Neural cell (in vitro differentiated cells): ENCODE results near the gene KCNAB1. TPM values are rescaled to one million over a fixed set of nuclear protein-coding genes. Genes with fewer than 3 reads are reported as not detected.

Experiments used
- H2AFZ ChIP-seq: fragments of 200-600, 300-800 bp; sonication (generic), shearing (Covaris generic); 2 replicates; pipeline ENCODE4 v1.6.0; 2014; ENCODE audit warnings: low read depth, mild to moderate bottlenecking, antibody characterized with exemption, low read length, moderate library complexity
- H3F3A ChIP-seq: fragments of 200-600 bp; shearing (Covaris generic); 2 replicates; pipeline ENCODE4 v1.6.1; 2016; ENCODE audit warnings: mild to moderate bottlenecking, moderate library complexity, mixed read lengths, antibody characterized with exemption, low read length; ENCODE audit not compliant: insufficient read depth, poor library complexity, severe bottlenecking
- H3K27ac ChIP-seq: fragments of 200-600, 300-800 bp; sonication (generic), shearing (Covaris generic); 2 replicates; pipeline ENCODE4 v1.5.1; 2014; ENCODE audit warnings: mild to moderate bottlenecking, low read length, moderate library complexity
- H3K27me3 ChIP-seq: fragments of 300-800, 200-600 bp; sonication (generic), shearing (Covaris generic); 2 replicates; pipeline ENCODE4 v1.6.0; 2014; ENCODE audit warnings: mild to moderate bottlenecking, low read depth, low read length, moderate library complexity; ENCODE audit not compliant: insufficient read depth
- H3K36me3 ChIP-seq: fragments of 300-800, 200-600 bp; sonication (generic), shearing (Covaris generic); 2 replicates; pipeline ENCODE4 v1.5.1; 2014; ENCODE audit warnings: mild to moderate bottlenecking, antibody characterized with exemption, low read length, moderate library complexity; ENCODE audit not compliant: insufficient read depth
- H3K4me2 ChIP-seq: fragments of 300-800, 200-600 bp; sonication (generic), shearing (Covaris generic); 2 replicates; pipeline ENCODE4 v1.6.0; 2014; ENCODE audit warnings: mild to moderate bottlenecking, low read length
- H3K4me3 ChIP-seq: fragments of 300-800, 200-600 bp; sonication (generic), shearing (Covaris generic); 2 replicates; pipeline ENCODE4 v1.5.1; 2014; ENCODE audit warnings: mild to moderate bottlenecking, low read length, moderate library complexity
- H3K79me2 ChIP-seq: fragments of 200-600 bp; shearing (Covaris generic); replicated peaks from 2 replicates; pipeline ENCODE4 v1.6.0; 2014; ENCODE audit warnings: mild to moderate bottlenecking, low read length, moderate library complexity; ENCODE audit not compliant: insufficient read depth
- H3K9ac ChIP-seq: fragments of 300-800, 200-600 bp; sonication (generic), shearing (Covaris generic); 2 replicates; pipeline ENCODE4 v1.6.1; 2016; ENCODE audit warnings: mild to moderate bottlenecking, low read length, mixed read lengths
- H3K9me2 ChIP-seq: fragments of 200-600 bp; shearing (Covaris generic); 2 replicates; pipeline ENCODE4 v1.6.1; 2016; ENCODE audit warnings: mild to moderate bottlenecking, low read length, mixed read lengths; ENCODE audit not compliant: insufficient read depth
- H3K9me3 ChIP-seq: fragments of 200-600, 300-800 bp; sonication (generic), shearing (Covaris generic); 2 replicates; pipeline ENCODE4 v1.6.1; 2016; ENCODE audit warnings: mild to moderate bottlenecking, mixed run types, low read length, moderate library complexity, mixed read lengths
- H4K20me1 ChIP-seq: fragments of 200-600 bp; shearing (Covaris generic); 2 replicates; pipeline ENCODE4 v1.6.1; 2016; ENCODE audit warnings: mild to moderate bottlenecking, mixed run types; ENCODE audit not compliant: insufficient read depth
- CTCF ChIP-seq: fragments of 450-650 bp; IDR thresholded peaks from 2 replicates; pipeline ENCODE4 v1.5.1; 2014; ENCODE audit warnings: antibody characterized with exemption, mild to moderate bottlenecking, moderate library complexity; ENCODE audit not compliant: poor library complexity, severe bottlenecking
- EP300 ChIP-seq: fragments of 450-650 bp; conservative IDR thresholded peaks from 2 replicates; pipeline ENCODE4 v1.6.1; 2014; ENCODE audit warnings: antibody characterized with exemption, mild to moderate bottlenecking, moderate library complexity; ENCODE audit not compliant: poor library complexity, severe bottlenecking
- EZH2 ChIP-seq: fragments of 200-600, 300-800 bp; shearing (Covaris generic), sonication (generic); IDR thresholded peaks from 2 replicates; pipeline ENCODE4 v1.6.1; 2014; ENCODE audit warnings: antibody characterized with exemption, low read length, borderline replicate concordance, mild to moderate bottlenecking; ENCODE audit not compliant: insufficient read depth, poor library complexity, severe bottlenecking
- MXI1 ChIP-seq: fragments of 450-650 bp; conservative IDR thresholded peaks from 2 replicates; pipeline ENCODE4 v1.6.1; 2014; ENCODE audit warnings: antibody characterized with exemption, mild to moderate bottlenecking; ENCODE audit not compliant: poor library complexity, severe bottlenecking
- POLR2AphosphoS5 ChIP-seq: IDR thresholded peaks from 2 replicates; pipeline ENCODE4 v1.6.1; 2012
- RAD21 ChIP-seq: fragments of 450-650 bp; conservative IDR thresholded peaks from 2 replicates; pipeline ENCODE4 v1.6.1; 2014; ENCODE audit warnings: antibody characterized with exemption, mild to moderate bottlenecking, moderate library complexity
- SMC3 ChIP-seq: fragments of 450-650 bp; conservative IDR thresholded peaks from 2 replicates; pipeline ENCODE4 v1.6.1; 2014; ENCODE audit warnings: antibody characterized with exemption, mild to moderate bottlenecking, moderate library complexity; ENCODE audit not compliant: poor library complexity
- TAF1 ChIP-seq: IDR thresholded peaks from 2 replicates; pipeline ENCODE4 v1.6.1; 2012; ENCODE audit warnings: low read depth
- polyA plus RNA-seq: library from polyadenylated mRNA; depleted of rRNA; stranded (reverse); fragments of >200 nt; gene quantifications from 2 replicates; pipeline ENCODE4 v1.2.3, GENCODE V29; 2014
- TF ChIP-seq, protein P1 (sequence below): IDR thresholded peaks from 2 replicates; pipeline ENCODE4 v1.6.1; 2012; ENCODE audit warnings: borderline replicate concordance

The KCNAB1 gene
- polyA plus RNA-seq, 1 donor from 2014 or later, result 14.9 TPM

DNA sequence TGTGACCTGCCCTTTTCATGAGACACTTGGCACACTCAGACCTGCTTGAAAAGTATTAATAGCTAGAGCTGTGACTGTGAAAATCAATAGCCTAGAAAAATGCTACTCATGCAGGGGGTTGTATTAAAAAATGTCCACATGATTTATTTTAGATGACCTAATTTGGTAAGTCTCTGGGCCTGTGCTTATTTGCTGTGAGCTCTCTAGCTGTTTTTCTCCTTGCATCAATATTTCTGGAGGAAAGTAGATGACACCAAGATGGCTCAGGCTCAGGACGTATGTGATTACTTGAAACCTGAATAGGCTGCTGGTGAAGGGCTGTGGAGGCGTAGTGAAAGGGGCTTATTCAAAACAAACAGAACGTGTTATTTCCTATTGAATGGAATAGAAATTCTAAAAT, 29.5 kb downstream of the KCNAB1 start:
- Histone ChIP-seq H3K9me2 (no peaks in the 10 kb centered on the region), H4K20me1 (no peaks in the 10 kb centered on the region), H3K9me3 (no peaks in the 10 kb centered on the region), H2AFZ (no peak overlapping the region), H3K4me2 (no peak overlapping the region), H3K27ac (no peak overlapping the region), H3K79me2 (no peaks in the 10 kb centered on the region), H3K36me3 (no peaks in the 10 kb centered on the region), H3K4me3 (no peak overlapping the region), H3K27me3 (no peaks in the 10 kb centered on the region), H3F3A (no peaks in the 10 kb centered on the region), H3K9ac (no peak overlapping the region)
- TF ChIP-seq RAD21, result no peak
- no peak for TF ChIP-seq SMC3

- no peaks in the 10 kb centered on the region for H3K27me3 ChIP-seq
- H3F3A ChIP-seq, result no peaks in the 10 kb centered on the region
- no peak overlapping the region for H2AFZ ChIP-seq
- no peaks in the 10 kb centered on the region for H3K36me3 ChIP-seq
- H3K9me2 ChIP-seq, result no peaks in the 10 kb centered on the region
- H4K20me1 ChIP-seq, result no peaks in the 10 kb centered on the region
- no peak for TF ChIP-seq TAF1
- TF ChIP-seq, protein P1, sequence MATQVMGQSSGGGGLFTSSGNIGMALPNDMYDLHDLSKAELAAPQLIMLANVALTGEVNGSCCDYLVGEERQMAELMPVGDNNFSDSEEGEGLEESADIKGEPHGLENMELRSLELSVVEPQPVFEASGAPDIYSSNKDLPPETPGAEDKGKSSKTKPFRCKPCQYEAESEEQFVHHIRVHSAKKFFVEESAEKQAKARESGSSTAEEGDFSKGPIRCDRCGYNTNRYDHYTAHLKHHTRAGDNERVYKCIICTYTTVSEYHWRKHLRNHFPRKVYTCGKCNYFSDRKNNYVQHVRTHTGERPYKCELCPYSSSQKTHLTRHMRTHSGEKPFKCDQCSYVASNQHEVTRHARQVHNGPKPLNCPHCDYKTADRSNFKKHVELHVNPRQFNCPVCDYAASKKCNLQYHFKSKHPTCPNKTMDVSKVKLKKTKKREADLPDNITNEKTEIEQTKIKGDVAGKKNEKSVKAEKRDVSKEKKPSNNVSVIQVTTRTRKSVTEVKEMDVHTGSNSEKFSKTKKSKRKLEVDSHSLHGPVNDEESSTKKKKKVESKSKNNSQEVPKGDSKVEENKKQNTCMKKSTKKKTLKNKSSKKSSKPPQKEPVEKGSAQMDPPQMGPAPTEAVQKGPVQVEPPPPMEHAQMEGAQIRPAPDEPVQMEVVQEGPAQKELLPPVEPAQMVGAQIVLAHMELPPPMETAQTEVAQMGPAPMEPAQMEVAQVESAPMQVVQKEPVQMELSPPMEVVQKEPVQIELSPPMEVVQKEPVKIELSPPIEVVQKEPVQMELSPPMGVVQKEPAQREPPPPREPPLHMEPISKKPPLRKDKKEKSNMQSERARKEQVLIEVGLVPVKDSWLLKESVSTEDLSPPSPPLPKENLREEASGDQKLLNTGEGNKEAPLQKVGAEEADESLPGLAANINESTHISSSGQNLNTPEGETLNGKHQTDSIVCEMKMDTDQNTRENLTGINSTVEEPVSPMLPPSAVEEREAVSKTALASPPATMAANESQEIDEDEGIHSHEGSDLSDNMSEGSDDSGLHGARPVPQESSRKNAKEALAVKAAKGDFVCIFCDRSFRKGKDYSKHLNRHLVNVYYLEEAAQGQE, result no peak
- TF ChIP-seq SMC3, result peak; percentile 95
- TF ChIP-seq RAD21, result peak; percentile 96
- TF ChIP-seq CTCF, result peak; percentile 93
- no peak for TF ChIP-seq EZH2
- TF ChIP-seq MXI1, result no peak
- no peak for TF ChIP-seq EP300
- no peak for TF ChIP-seq POLR2AphosphoS5
- H3K9ac ChIP-seq, result no peak overlapping the region
- no peak overlapping the region for H3K4me2 ChIP-seq
- H3K4me3 ChIP-seq, result no peak overlapping the region
- no peak overlapping the region for H3K27ac ChIP-seq
- H3K79me2 ChIP-seq, result no peaks in the 10 kb centered on the region
- H3K9me3 ChIP-seq, result no peaks in the 10 kb centered on the region
These were observed 30.2 kb downstream of the KCNAB1 start for GRCh38 chr3:156150434-156151066.
